DMS153 (cell line): ENCODE results near the gene LENG8.
"Not testable (repeated sequence)": the region's sequence is repeated elsewhere in the genome, so short reads cannot be mapped to it uniquely, and the experiment has no call there.

Experiments used
- DNase-seq: peaks from one replicate; lab custom pipeline; 2025; lab: John Stamatoyannopoulos, UW

Gene LENG8

GRCh38 chr19:54440641-54441040 is 8.4 kb upstream of the LENG8 start:
- no peak for DNase-seq

GRCh38 chr19:54444737-54445136 is 4.3 kb upstream of the LENG8 start:
- no peak for DNase-seq

- DNase-seq = not testable (repeated sequence)
Observed at GRCh38 chr19:54446349-54446748, 2.6 kb upstream of the LENG8 start.

- no peak for DNase-seq
Observed at GRCh38 chr19:54448040-54448773, 792 bp upstream of the LENG8 start.

- DNase-seq = no peak
Observed at GRCh38 chr19:54449701-54450069, 686 bp downstream of the LENG8 start.

- no peak for DNase-seq
Observed at GRCh38 chr19:54451331-54451871, 2.4 kb downstream of the LENG8 start.

GRCh38 chr19:54451997-54452396 is 3.0 kb downstream of the LENG8 start:
- no peak for DNase-seq

GRCh38 chr19:54452626-54453025 is 3.6 kb downstream of the LENG8 start:
- DNase-seq = no peak

GRCh38 chr19:54453921-54454780 is 5.2 kb downstream of the LENG8 start:
- DNase-seq = no peak

- DNase-seq = no peak
Observed at GRCh38 chr19:54454781-54455675, 6.0 kb downstream of the LENG8 start.

- no peak for DNase-seq
Observed at GRCh38 chr19:54455786-54456422, 6.9 kb downstream of the LENG8 start.

- DNase-seq = no peak
Observed at GRCh38 chr19:54456423-54457373, 7.7 kb downstream of the LENG8 start.

GRCh38 chr19:54457773-54458647 is 9.0 kb downstream of the LENG8 start:
- no peak for DNase-seq

- DNase-seq = no peak
Observed at GRCh38 chr19:54458648-54459281, 9.8 kb downstream of the LENG8 start.

- no peak for DNase-seq
Observed at GRCh38 chr19:54459282-54460229, 10.6 kb downstream of the LENG8 start.

GRCh38 chr19:54460230-54461005 is 11.4 kb downstream of the LENG8 start:
- DNase-seq = no peak

GRCh38 chr19:54461210-54461609 is 12.2 kb downstream of the LENG8 start:
- DNase-seq = no peak
